HepG2 (cell line): Measurements from ENCODE around the gene ZNF618. TPM values are rescaled to one million over a fixed set of nuclear protein-coding genes. Genes with fewer than 3 reads are reported as not detected.

Experiments used
- ATAC-seq: fragments of 200-7000 bp; cut with Tn5 transposase; 3 replicates; pipeline ENCODE4 v1.9.1; 2020; ENCODE audit warnings: mild to moderate bottlenecking, moderate library complexity
- BruUV-seq: library from RNA; stranded (reverse); fragments of 400-500 nt; replicated peaks from 2 replicates; lab custom pipeline; 2021; lab: Mats Ljungman, UMichigan
- CTCF ChIA-PET: fragments of 300-600 bp; formaldehyde crosslinking; extraction: SDS; loops from one replicate; lab custom pipeline; 2021; ENCODE audit warnings: low total read pairs, inconsistent platforms, low intra/inter-chr PET ratio; lab: Yijun Ruan, JAX
- POLR2A ChIA-PET: fragments of 350-600 bp; sonication (Branson Sonifier 250); formaldehyde crosslinking; loops from one replicate; lab custom pipeline; 2020; ENCODE audit warnings: antibody characterized with exemption, inconsistent platforms; lab: Yijun Ruan, JAX
- DNase-seq: peaks from one replicate; pipeline ENCODE4 v3.0.0-alpha.2; 2015; ENCODE audit warnings: low spot score
- FAIRE-seq: peaks from 3 replicates; lab custom pipeline; 2011; peaks lifted over from hg19 to GRCh38; lab: Jason Lieb, UNC
- H2AFZ ChIP-seq: one replicate; pipeline ENCODE4 v1.6.1; 2011; ENCODE audit warnings: low read length, inconsistent platforms
- H3K27ac ChIP-seq: fragments of 300-600 bp; 3 replicates; pipeline ENCODE4 v1.8.0; 2011; ENCODE audit warnings: mixed run types, mild to moderate bottlenecking, mixed read lengths, low read length, inconsistent platforms; ENCODE audit not compliant: insufficient read depth; ENCODE audit errors: extremely low read length
- H3K27me3 ChIP-seq, 2 experiments: fragments of 200-600 bp in 1 of 2; 2 replicates in 1 of 2; 3 replicates in 1 of 2; pipeline versions ENCODE4 v1.6.0 to v1.8.0; 2011; ENCODE audit warnings: low read length in 2 of 2, mild to moderate bottlenecking in 2 of 2, moderate library complexity in 2 of 2, inconsistent platforms in 1 of 2; ENCODE audit not compliant: insufficient read depth in 2 of 2, control insufficient read depth in 1 of 2
- H3K36me3 ChIP-seq, 2 experiments: fragments of 200-600 bp in 1 of 2; replicated peaks in 1 of 2; 2 replicates in 1 of 2; 3 replicates in 1 of 2; pipeline versions ENCODE4 v1.5.1 to v1.8.0; 2011; ENCODE audit warnings: low read length in 2 of 2, inconsistent platforms in 1 of 2; ENCODE audit not compliant: insufficient read depth in 2 of 2, control insufficient read depth in 1 of 2
- H3K4me1 ChIP-seq: 2 replicates; pipeline ENCODE4 v1.5.1; 2012; ENCODE audit warnings: low read length, inconsistent platforms; ENCODE audit not compliant: insufficient read depth
- H3K4me2 ChIP-seq: 2 replicates; pipeline ENCODE4 v1.6.0; 2011; ENCODE audit warnings: low read depth, low read length, inconsistent platforms
- H3K4me3 ChIP-seq, 3 experiments: fragments of 200-600 bp in 1 of 3; sonication (generic), shearing (Covaris generic) in 1 of 3; replicated peaks in 1 of 3; 2 replicates each; pipeline ENCODE4 v1.5.1; 2011 to 2016; ENCODE audit warnings: low read length in 3 of 3, inconsistent platforms in 2 of 3, low read depth in 2 of 3, mild to moderate bottlenecking in 2 of 3, control low read depth in 1 of 3, mixed read lengths in 1 of 3; ENCODE audit not compliant: insufficient read depth in 1 of 3
- H3K79me2 ChIP-seq: one replicate; pipeline ENCODE4 v1.6.1; 2011; ENCODE audit warnings: low read length, inconsistent platforms; ENCODE audit not compliant: insufficient read depth
- H3K9ac ChIP-seq: 2 replicates; pipeline ENCODE4 v1.6.0; 2011; ENCODE audit warnings: mild to moderate bottlenecking, low read depth, low read length, inconsistent platforms; ENCODE audit not compliant: insufficient read depth
- H3K9me3 ChIP-seq: 2 replicates; pipeline ENCODE4 v1.5.1; 2012; ENCODE audit warnings: mild to moderate bottlenecking, low read length
- H4K20me1 ChIP-seq: 2 replicates; pipeline ENCODE4 v1.6.0; 2011; ENCODE audit warnings: inconsistent platforms, mild to moderate bottlenecking, low read length, moderate library complexity; ENCODE audit not compliant: insufficient read depth
- CBX5 ChIP-seq: sonication (generic); formaldehyde crosslinking; IDR thresholded peaks from 2 replicates; pipeline ENCODE4 v1.4.0; 2020; ENCODE audit warnings: missing genetic modification reagents, borderline replicate concordance
- CENPBD1 ChIP-seq: sonication (generic); formaldehyde crosslinking; IDR thresholded peaks from 2 replicates; pipeline ENCODE4 v1.8.0; 2022; ENCODE audit warnings: missing genetic modification reagents, low read depth, mild to moderate bottlenecking, borderline replicate concordance
- CREB3 ChIP-seq: sonication (generic); formaldehyde crosslinking; IDR thresholded peaks from 2 replicates; pipeline ENCODE4 v1.5.0; 2020; ENCODE audit warnings: missing genetic modification reagents
- FOXO1 ChIP-seq: sonication (generic); formaldehyde crosslinking; IDR thresholded peaks from 2 replicates; pipeline ENCODE4 v1.4.0; 2020; ENCODE audit warnings: missing genetic modification reagents
- HES4 ChIP-seq: sonication (generic); formaldehyde crosslinking; IDR thresholded peaks from 2 replicates; pipeline ENCODE4 v1.9.0; 2021; ENCODE audit warnings: mild to moderate bottlenecking, missing genetic modification reagents, borderline replicate concordance
- POLR2AphosphoS2 ChIP-seq: IDR thresholded peaks from 2 replicates; pipeline ENCODE4 v1.6.1; 2011; ENCODE audit warnings: low read depth, low read length, improper control_type of control experiment
- SP1 ChIP-seq, 2 experiments: fragments of 450-650 bp in 1 of 2; sonication (generic) in 1 of 2; formaldehyde crosslinking in 1 of 2; IDR thresholded peaks; 2 replicates each; pipeline versions ENCODE4 v1.4.0 to v1.6.1; 2016 to 2020; ENCODE audit warnings: missing genetic modification reagents in 1 of 2
- ZBTB2 ChIP-seq: sonication (generic); formaldehyde crosslinking; IDR thresholded peaks from 2 replicates; pipeline ENCODE4 v1.8.0; 2022; ENCODE audit warnings: low read depth, missing genetic modification reagents
- ZFP41 ChIP-seq: sonication (generic); formaldehyde crosslinking; IDR thresholded peaks from 2 replicates; pipeline ENCODE4 v1.4.0; 2020; ENCODE audit warnings: mild to moderate bottlenecking, missing genetic modification reagents, borderline replicate concordance
- ZKSCAN8 ChIP-seq: IDR thresholded peaks from 2 replicates; pipeline ENCODE4 v1.6.1; 2016; ENCODE audit warnings: borderline replicate concordance, missing genetic modification reagents, missing compliant biosample characterization
- ZNF230 ChIP-seq: sonication (generic); formaldehyde crosslinking; IDR thresholded peaks from 2 replicates; pipeline ENCODE4 v1.4.0; 2020; ENCODE audit warnings: mild to moderate bottlenecking, missing genetic modification reagents
- ZNF552 ChIP-seq: sonication (generic); formaldehyde crosslinking; IDR thresholded peaks from 2 replicates; pipeline ENCODE4 v1.9.0; 2022; ENCODE audit warnings: missing genetic modification reagents, mild to moderate bottlenecking, borderline replicate concordance
- ZNF567 ChIP-seq: sonication (generic); formaldehyde crosslinking; IDR thresholded peaks from 2 replicates; pipeline ENCODE4 v1.8.1; 2023; ENCODE audit warnings: mild to moderate bottlenecking, missing genetic modification reagents, borderline replicate concordance
- ZNF784 ChIP-seq: sonication (generic); formaldehyde crosslinking; IDR thresholded peaks from 2 replicates; pipeline ENCODE4 v1.5.1; 2020; ENCODE audit warnings: missing genetic modification reagents, mild to moderate bottlenecking, borderline replicate concordance
- ZSCAN20 ChIP-seq: sonication (generic); formaldehyde crosslinking; IDR thresholded peaks from 2 replicates; pipeline ENCODE4 v1.4.0; 2020; ENCODE audit warnings: missing genetic modification reagents, mild to moderate bottlenecking, borderline replicate concordance
- ZSCAN22 ChIP-seq: sonication (generic); formaldehyde crosslinking; IDR thresholded peaks from 2 replicates; pipeline ENCODE4 v1.4.0; 2020; ENCODE audit warnings: mild to moderate bottlenecking, missing genetic modification reagents
- WGBS: methylation state at CpG from one replicate; pipeline ENCODE4 v1.1.6; 2017; ENCODE audit warnings: low lambda C conversion rate; 5-methylcytosine and 5-hydroxymethylcytosine counted together
- in situ Hi-C: cut with HindIII; loops from 2 replicates; pipeline ENCODE4 v1.10.0; 2017; ENCODE audit warnings: low pct_unique_long_range_greater_than_20kb; ENCODE audit not compliant: extremely low pct_ligation_motif_present
- intact Hi-C: fragments of 100-400 bp; cut with micrococcal nuclease; formaldehyde crosslinking; loops from one replicate; pipeline ENCODE4 v1.10.0; 2022; ENCODE audit not compliant: unreplicated experiment
- polyA plus RNA-seq, 8 experiments: library from polyadenylated mRNA; depleted of rRNA in 3 of 8; stranded (reverse) in 7 of 8; unstranded in 1 of 8; fragments of >200 nt; fragmentation: Illumina TruSeq in 4 of 8; extraction: Trizol in 4 of 8; gene quantifications; 2 replicates each; pipeline versions ENCODE4 v1.2.1 to v1.2.3, GENCODE V29; 2011 to 2016; ENCODE audit warnings: low read depth in 4 of 8, missing spikeins in 1 of 8, mixed read lengths in 1 of 8; ENCODE audit not compliant: insufficient read depth in 1 of 8
- total RNA-seq, 5 experiments: library from RNA; depleted of rRNA; stranded (reverse); fragments of >200 nt; fragmentation: Illumina TruSeq; extraction: Trizol; gene quantifications; 2 replicates each; pipeline ENCODE4 v1.2.3, GENCODE V29; 2016; ENCODE audit warnings: low read depth in 1 of 5

The ZNF618 gene
- total and polyA plus RNA-seq, 2 of the 13 experiments (the other 11 are each of a cell fraction or from before 2014, with no cell fraction given) = 0.07 TPM

- Histone ChIP-seq H3K4me1 (no peaks in the 10 kb centered on the region), H3K27ac (no peak overlapping the region), H3K4me3 (no peak overlapping the region), H2AFZ (no peak overlapping the region), H3K27me3 (peaks cover 0 to 23% of the 10 kb centered on the region in 2 experiments; a peak in 2 of 5 replicates), H3K4me2 (no peak overlapping the region), H3K79me2 (no peaks in the 10 kb centered on the region), H3K9ac (no peak overlapping the region), H3K9me3 (no peaks in the 10 kb centered on the region)
- no peak for ATAC-seq
- 27% methylated on average over 6 of the region's 11 CpGs for WGBS
- no TSS peak for BruUV-seq
- no peak for DNase-seq
- no peak for FAIRE-seq
- no peak for TF ChIP-seq CREB3 (CRISPR knock-in tag)
- TF ChIP-seq ZNF567 (CRISPR knock-in tag) = no peak
- TF ChIP-seq ZFP41 = no peak
- no peak for TF ChIP-seq CENPBD1 (CRISPR knock-in tag)
- TF ChIP-seq POLR2AphosphoS2 = no peak
- TF ChIP-seq ZKSCAN8 (CRISPR knock-in tag) = no peak
- no peak for TF ChIP-seq SP1 (IDR thresholded peaks at IDR 0.05)
- no peak for TF ChIP-seq SP1 (CRISPR knock-in tag; IDR thresholded peaks at IDR 0.05)
- TF ChIP-seq HES4 (CRISPR knock-in tag) = no peak
- no peak for TF ChIP-seq FOXO1 (CRISPR knock-in tag)
- TF ChIP-seq ZBTB2 = no peak
- no peak for TF ChIP-seq ZNF784 (CRISPR knock-in tag)
- no peak for TF ChIP-seq ZNF552
- no peak for TF ChIP-seq CBX5 (CRISPR knock-in tag)
- no peak for TF ChIP-seq ZSCAN20 (CRISPR knock-in tag)
- no peak for TF ChIP-seq ZSCAN22 (CRISPR knock-in tag)
- TF ChIP-seq ZNF230 = no peak
- TF ChIP-seq, all 625 proteins: peak for 0
- ChIA-PET CTCF (no interaction called here), POLR2A (no interaction called here)
- in situ Hi-C loops = no loop called here
- Histone ChIP-seq H3K36me3 (no peaks in the 10 kb centered on the region), H4K20me1 (no peaks in the 10 kb centered on the region)
- intact Hi-C loops = no loop called here
Observed at GRCh38 chr9:113998114-113998513, 122.0 kb downstream of the ZNF618 start.
